Stomach (tissue), 9 donors: ENCODE measurements around the gene ACADL. TPM values are rescaled to one million over a fixed set of nuclear protein-coding genes. Genes with fewer than 3 reads are reported as not detected.

ENCODE experiments used
- DNase-seq, 2 donors: peaks; one replicate each; pipeline versions ENCODE4 v3.0.0 to v3.0.0-alpha.2; 2013 to 2019
- H3K27ac ChIP-seq, 5 donors: fragments of 200-600 bp in 4 of 5; sonication (generic) in 4 of 5; one replicate each; pipeline ENCODE4 v1.5.1; 2013 to 2019; ENCODE audit warnings: mild to moderate bottlenecking in 1 of 5, moderate library complexity in 1 of 5
- H3K27me3 ChIP-seq, 3 donors: fragments of 200-600 bp; sonication (generic); one replicate each; pipeline ENCODE4 v1.5.1; 2017 to 2019; ENCODE audit warnings: mixed run types in 1 of 3
- H3K36me3 ChIP-seq, 4 donors: fragments of 200-600 bp; sonication (generic); 1 replicate in 3 of 4; 2 replicates in 1 of 4; pipeline ENCODE4 v1.5.1; 2016 to 2019
- H3K4me1 ChIP-seq, 4 donors: fragments of 200-600 bp; sonication (generic); one replicate each; pipeline ENCODE4 v1.5.1; 2016 to 2019
- H3K4me3 ChIP-seq, 4 donors: fragments of 200-600 bp; sonication (generic) in 3 of 4; one replicate each; pipeline ENCODE4 v1.5.1; 2016 to 2019; ENCODE audit warnings: mild to moderate bottlenecking in 1 of 4
- H3K9me3 ChIP-seq, 4 donors: fragments of 200-600 bp; sonication (generic); one replicate each; pipeline ENCODE4 v1.5.1; 2016 to 2019
- EP300 ChIP-seq: sonication (generic); formaldehyde crosslinking; IDR thresholded peaks from one replicate; pipeline ENCODE4 v1.6.1; 2017; ENCODE audit warnings: antibody characterized with exemption
- POLR2A ChIP-seq, 4 donors: fragments of 450-650 bp; IDR thresholded peaks; one replicate each; pipeline ENCODE4 v1.6.1; 2016; ENCODE audit warnings: antibody characterized with exemption in 4 of 4, control low read depth in 2 of 4, mild to moderate bottlenecking in 1 of 4, moderate library complexity in 1 of 4
- POLR2AphosphoS5 ChIP-seq, 3 donors: sonication (generic); formaldehyde crosslinking; IDR thresholded peaks; one replicate each; pipeline ENCODE4 v1.6.1; 2016; ENCODE audit warnings: antibody characterized with exemption in 3 of 3
- WGBS, 5 donors: extraction: QIAGEN DNeasy Blood & Tissue Kit in 3 of 5; methylation state at CpG; one replicate each; pipeline versions ENCODE4 v1.1.5 to v1.1.7; 2013 to 2018; 5-methylcytosine and 5-hydroxymethylcytosine counted together
- intact Hi-C: fragments of 100-400 bp; cut with DNase I; formaldehyde crosslinking; loops from one replicate; pipeline ENCODE4 v1.15.1; 2023; ENCODE audit warnings: low total_unique reads
- polyA plus RNA-seq, 3 donors: library from polyadenylated mRNA; stranded (reverse); fragments of 200-250 nt; gene quantifications; one replicate each; pipeline ENCODE4 v1.2.3, GENCODE V29; 2013
- total RNA-seq, 5 donors: library from RNA; depleted of rRNA; stranded (reverse); fragments of >200 nt; gene quantifications; one replicate each; pipeline versions ENCODE4 v1.1.0 to v1.2.3, GENCODE V29; 2014 to 2016
- TF ChIP-seq, protein P1 (sequence below), 7 experiments: fragments of 450-650 bp in 4 of 7; fragments of 200-600 bp in 3 of 7; sonication (generic) in 3 of 7; IDR thresholded peaks; one replicate each; pipeline ENCODE4 v1.5.1; 2016 to 2019; ENCODE audit warnings: antibody characterized with exemption in 7 of 7, control low read depth in 2 of 7, mild to moderate bottlenecking in 1 of 7
- donor health status: healthy with polysubstance abuse.
- donor health status: Bipolar disorder and iron deficiency.
- donor health status: healthy.

Gene ACADL
- total and polyA plus RNA-seq, 8 donors = 3.3 to 17.5 (median 4.9) TPM; not detected in 2

DNA sequence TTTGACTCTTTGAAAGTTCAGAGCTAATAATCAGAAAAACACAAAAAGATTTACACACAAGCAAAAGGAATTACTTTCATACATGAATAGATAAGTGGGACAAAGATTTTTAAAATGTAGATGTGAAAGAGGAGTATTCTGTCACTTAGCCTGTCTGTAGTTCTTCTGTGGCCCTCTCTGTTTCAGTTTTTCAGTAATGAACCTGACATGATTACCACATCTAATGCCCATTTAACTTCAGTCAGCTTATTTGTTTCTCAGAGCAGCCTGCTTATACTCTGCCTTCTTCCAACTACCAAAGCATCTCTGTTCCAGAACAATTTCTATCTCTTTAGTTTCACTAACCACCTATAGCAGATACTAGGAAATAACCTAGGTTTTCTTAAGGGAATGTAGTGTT, 34.4 kb upstream of the ACADL start:
- H3K4me3 ChIP-seq = no peak overlapping the region

DNA sequence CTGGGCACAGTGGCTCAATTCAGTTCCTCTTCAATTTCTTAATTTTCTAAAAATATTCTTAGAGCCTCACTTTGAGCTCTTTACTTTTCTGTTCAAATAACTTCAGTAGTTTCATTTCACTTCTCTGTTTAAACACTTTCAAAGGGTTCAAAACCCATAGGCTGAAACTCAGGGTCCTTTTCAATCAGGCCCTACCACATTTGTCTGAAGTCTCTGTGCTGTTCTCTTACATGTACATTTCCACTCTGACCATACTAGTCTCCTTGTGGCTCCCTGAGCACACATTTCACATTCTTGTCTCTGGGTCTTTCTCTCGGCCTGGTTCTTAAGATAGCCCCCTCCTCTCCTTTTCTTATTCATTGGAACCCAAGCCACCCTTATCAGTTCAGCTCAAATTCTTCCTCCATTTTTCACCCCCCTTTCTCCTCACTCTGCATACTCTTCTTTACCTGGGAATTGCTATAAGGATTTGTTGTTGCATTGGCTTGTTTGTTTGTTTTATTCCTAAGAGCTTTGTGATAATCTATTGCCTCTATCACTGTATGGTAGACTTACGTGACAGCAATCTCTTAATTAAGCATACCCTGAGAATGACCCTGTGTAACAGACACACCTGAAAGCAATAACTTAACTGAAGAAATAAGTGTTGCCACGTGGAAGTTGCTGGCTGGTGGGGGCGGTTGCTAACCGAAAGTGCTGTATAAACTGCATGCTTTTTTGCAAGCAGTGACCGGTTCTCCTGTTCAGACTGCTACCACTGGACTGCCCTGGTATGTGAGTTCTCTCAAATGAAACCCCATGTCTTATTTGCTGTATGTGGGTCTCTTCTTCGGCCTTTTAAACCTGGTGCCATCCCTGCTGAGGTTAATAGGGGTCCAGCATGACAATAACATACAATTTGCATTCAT, 27.7 kb upstream of the ACADL start:
- no peaks in the 10 kb centered on the region for H3K27me3 ChIP-seq
- H3K27ac ChIP-seq = no peak overlapping the region
- no peaks in the 10 kb centered on the region for H3K36me3 ChIP-seq
- 37 to 57% (median 46%) methylated on average over 7 of the region's 7 CpGs for WGBS, 5 donors
- DNase-seq = peak in 1 of 2 donors; percentile 28
- no peak overlapping the region for H3K4me3 ChIP-seq
- no peaks in the 10 kb centered on the region for H3K9me3 ChIP-seq
- TF ChIP-seq POLR2A (IDR thresholded peaks at IDR 0.05) = no peak
- TF ChIP-seq, protein P1, sequence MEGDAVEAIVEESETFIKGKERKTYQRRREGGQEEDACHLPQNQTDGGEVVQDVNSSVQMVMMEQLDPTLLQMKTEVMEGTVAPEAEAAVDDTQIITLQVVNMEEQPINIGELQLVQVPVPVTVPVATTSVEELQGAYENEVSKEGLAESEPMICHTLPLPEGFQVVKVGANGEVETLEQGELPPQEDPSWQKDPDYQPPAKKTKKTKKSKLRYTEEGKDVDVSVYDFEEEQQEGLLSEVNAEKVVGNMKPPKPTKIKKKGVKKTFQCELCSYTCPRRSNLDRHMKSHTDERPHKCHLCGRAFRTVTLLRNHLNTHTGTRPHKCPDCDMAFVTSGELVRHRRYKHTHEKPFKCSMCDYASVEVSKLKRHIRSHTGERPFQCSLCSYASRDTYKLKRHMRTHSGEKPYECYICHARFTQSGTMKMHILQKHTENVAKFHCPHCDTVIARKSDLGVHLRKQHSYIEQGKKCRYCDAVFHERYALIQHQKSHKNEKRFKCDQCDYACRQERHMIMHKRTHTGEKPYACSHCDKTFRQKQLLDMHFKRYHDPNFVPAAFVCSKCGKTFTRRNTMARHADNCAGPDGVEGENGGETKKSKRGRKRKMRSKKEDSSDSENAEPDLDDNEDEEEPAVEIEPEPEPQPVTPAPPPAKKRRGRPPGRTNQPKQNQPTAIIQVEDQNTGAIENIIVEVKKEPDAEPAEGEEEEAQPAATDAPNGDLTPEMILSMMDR (IDR thresholded peaks at IDR 0.05) = no peak
- no peak for TF ChIP-seq EP300
- no peaks in the 10 kb centered on the region for H3K4me1 ChIP-seq
- intact Hi-C loops = no loop called here

More for the DNA sequence above, 34.4 kb upstream of the ACADL start:
- Histone ChIP-seq H3K27ac (no peak overlapping the region), H3K36me3 (no peaks in the 10 kb centered on the region), H3K27me3 (no peaks in the 10 kb centered on the region), H3K9me3 (no peaks in the 10 kb centered on the region), H3K4me1 (no peaks in the 10 kb centered on the region)
- TF ChIP-seq, protein P1 (IDR thresholded peaks at IDR 0.05) = no peak
- TF ChIP-seq EP300 (no peak), POLR2A (IDR thresholded peaks at IDR 0.05) (no peak), POLR2AphosphoS5 (IDR thresholded peaks at IDR 0.05) (no peak)
- intact Hi-C loops = no loop called here
- DNase-seq = no peak

DNA sequence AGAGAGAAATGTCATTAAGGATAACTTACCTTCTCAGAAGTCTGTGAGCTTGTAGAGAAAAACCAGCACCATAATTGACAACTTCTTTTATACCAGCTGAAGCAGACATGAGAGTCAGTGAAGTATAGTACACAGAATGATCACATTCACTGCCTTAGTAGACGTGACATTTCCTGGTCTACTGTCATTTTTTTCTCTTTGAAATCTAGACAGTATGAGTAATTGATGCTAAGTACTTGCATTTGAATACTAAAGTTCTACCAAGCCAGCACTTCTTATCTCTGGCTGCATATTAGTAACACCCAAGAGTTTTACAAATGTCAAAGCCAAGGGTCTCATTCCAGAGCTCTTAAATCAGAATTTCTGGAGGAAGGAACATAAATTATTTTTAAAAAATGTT, 25.4 kb upstream of the ACADL start:
- Histone ChIP-seq H3K27me3 (no peaks in the 10 kb centered on the region), H3K4me3 (no peak overlapping the region), H3K36me3 (no peaks in the 10 kb centered on the region), H3K27ac (no peak overlapping the region), H3K4me1 (no peaks in the 10 kb centered on the region), H3K9me3 (no peaks in the 10 kb centered on the region)
- intact Hi-C loops = no loop called here
- TF ChIP-seq POLR2AphosphoS5 (IDR thresholded peaks at IDR 0.05) (no peak), EP300 (no peak), POLR2A (IDR thresholded peaks at IDR 0.05) (no peak)
- TF ChIP-seq, protein P1 (IDR thresholded peaks at IDR 0.05) = no peak
- no peak for DNase-seq
- WGBS, 5 donors = 18 to 45% (median 27%) methylated on average over 1 of the region's 1 CpG

DNA sequence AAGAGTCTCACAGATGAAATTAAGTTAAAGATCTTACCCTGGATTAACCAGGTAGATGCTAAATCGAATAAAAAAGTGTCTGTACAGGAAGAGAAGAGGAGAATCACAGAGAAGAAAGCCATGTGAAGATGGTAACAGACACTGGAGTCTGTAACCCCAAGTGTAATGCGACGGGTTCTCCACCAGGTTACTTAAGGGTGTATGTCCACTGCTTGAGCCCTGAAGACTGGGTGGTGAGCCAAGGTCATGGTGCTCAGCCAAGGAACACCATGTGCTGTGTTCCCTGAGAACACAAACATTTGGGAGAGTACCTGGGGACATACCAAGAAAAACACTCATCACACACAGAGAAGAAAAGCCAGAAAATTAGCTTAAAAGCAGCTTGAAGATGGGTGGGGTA, 8.2 kb upstream of the ACADL start:
- intact Hi-C loops = no loop called here
- Histone ChIP-seq H3K9me3 (no peaks in the 10 kb centered on the region), H3K36me3 (no peaks in the 10 kb centered on the region), H3K27ac (no peak overlapping the region), H3K27me3 (no peaks in the 10 kb centered on the region), H3K4me3 (no peak overlapping the region), H3K4me1 (no peaks in the 10 kb centered on the region)
- DNase-seq = peak in 1 of 2 donors; percentile 74
- TF ChIP-seq EP300 = no peak
- TF ChIP-seq, protein P1 (IDR thresholded peaks at IDR 0.05) = peak in 1 of 7 experiments; percentile 28
- WGBS, 5 donors = 75 to 90% (median 80%) methylated on average over 3 of the region's 3 CpGs
